GM18951 (cell line): ENCODE results near the gene SSTR1.

Experiments used
- POLR2A ChIP-seq: IDR thresholded peaks from 4 replicates; pipeline ENCODE4 v1.6.1; 2011; ENCODE audit warnings: mild to moderate bottlenecking; ENCODE audit not compliant: insufficient read length, insufficient read depth; ENCODE audit errors: extremely low read depth
- in situ Hi-C: fragments of 300-500 bp; cut with MboI; formaldehyde crosslinking; loops from one replicate; pipeline ENCODE4 v1.12.0; 2022; ENCODE audit warnings: low sequenced_read_pairs, mixed read lengths, inconsistent platforms; ENCODE audit not compliant: unreplicated experiment

Gene SSTR1

DNA sequence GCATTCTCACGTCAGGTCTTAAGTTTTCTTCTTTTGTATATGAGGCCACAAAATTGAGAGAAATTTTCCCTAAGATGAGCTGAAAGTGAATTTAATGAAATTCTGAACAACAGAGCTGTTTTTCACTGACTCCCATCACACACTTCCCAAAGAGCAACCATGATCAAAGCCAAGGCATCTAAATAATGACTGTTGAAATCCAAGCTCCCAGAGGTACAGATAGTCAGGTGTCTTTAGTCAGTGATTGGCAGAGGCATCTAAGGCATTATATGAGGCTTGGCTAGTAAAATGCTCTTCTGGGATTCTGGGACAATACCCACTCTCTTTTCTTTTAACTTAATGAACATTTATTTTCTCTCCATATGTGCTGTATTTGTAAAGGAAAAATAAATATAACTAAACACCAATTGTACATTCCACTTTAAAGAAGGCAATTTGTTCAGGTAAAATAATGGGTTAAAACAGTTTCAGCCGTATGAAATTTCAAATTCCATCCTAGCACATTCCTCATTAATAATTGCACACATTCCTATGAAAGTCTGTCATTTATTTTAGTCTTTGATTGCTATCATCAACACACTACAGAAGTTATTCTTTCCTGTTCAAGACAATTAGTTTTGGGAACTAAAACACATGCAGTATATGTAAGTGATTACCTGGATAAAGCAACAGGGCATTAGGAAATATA lies 871 bp upstream of the SSTR1 start:
- in situ Hi-C loops = no loop called here
- no peak for TF ChIP-seq POLR2A

GRCh38 chr14:38207377-38207735 lies 348 bp upstream of the SSTR1 start:
- TF ChIP-seq POLR2A = no peak
- in situ Hi-C loops = no loop called here

- no peak for TF ChIP-seq POLR2A
- in situ Hi-C loops = no loop called here
These were observed 1.2 kb downstream of the SSTR1 start for GRCh38 chr14:38208618-38209562.

GRCh38 chr14:38209572-38210557 lies 2.2 kb downstream of the SSTR1 start:
- in situ Hi-C loops = no loop called here
- no peak for TF ChIP-seq POLR2A

DNA sequence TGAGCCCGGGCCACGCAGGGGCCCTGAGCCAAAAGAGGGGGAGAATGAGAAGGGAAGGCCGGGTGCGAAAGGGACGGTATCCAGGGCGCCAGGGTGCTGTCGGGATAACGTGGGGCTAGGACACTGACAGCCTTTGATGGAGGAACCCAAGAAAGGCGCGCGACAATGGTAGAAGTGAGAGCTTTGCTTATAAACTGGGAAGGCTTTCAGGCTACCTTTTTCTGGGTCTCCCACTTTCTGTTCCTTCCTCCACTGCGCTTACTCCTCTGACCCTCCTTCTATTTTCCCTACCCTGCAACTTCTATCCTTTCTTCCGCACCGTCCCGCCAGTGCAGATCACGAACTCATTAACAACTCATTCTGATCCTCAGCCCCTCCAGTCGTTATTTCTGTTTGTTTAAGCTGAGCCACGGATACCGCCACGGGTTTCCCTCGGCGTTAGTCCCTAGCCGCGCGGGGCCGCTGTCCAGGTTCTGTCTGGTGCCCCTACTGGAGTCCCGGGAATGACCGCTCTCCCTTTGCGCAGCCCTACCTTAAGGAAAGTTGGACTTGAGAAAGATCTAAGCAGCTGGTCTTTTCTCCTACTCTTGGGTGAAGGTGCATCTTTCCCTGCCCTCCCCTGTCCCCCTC lies 3.0 kb downstream of the SSTR1 start:
- in situ Hi-C loops = no loop called here
- TF ChIP-seq POLR2A = no peak

GRCh38 chr14:38211255-38211735 lies 3.6 kb downstream of the SSTR1 start:
- TF ChIP-seq POLR2A = no peak
- in situ Hi-C loops = no loop called here

- no peak for TF ChIP-seq POLR2A
- in situ Hi-C loops = no loop called here
These were observed 4.4 kb downstream of the SSTR1 start for GRCh38 chr14:38212111-38212510.

- in situ Hi-C loops = no loop called here
These were observed 5.3 kb downstream of the SSTR1 start for GRCh38 chr14:38213001-38213400.

GRCh38 chr14:38217553-38217952 lies 9.8 kb downstream of the SSTR1 start:
- TF ChIP-seq POLR2A = no peak
- in situ Hi-C loops = no loop called here

More at GRCh38 chr14:38213001-38213400, 5.3 kb downstream of the SSTR1 start:
- TF ChIP-seq POLR2A = no peak

DNA sequence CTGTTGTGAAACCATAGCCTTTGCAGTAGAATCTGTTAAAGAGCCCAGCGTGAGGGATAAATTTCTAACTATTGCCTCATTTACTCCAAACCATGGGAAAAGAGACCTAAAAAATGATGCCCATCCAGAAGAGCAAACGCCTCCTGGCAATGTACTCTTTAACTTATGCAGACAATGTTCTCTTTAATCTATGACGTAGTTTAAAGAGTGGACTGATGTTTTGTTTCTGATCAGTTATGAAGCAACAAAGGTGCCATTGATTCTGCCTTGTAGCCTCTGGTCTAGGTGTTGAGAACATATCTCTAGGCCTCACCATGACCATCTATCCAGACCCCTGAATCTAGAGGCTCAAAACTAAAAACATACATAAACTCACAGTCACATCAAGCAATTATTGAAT lies 13.4 kb downstream of the SSTR1 start:
- TF ChIP-seq POLR2A = no peak
- in situ Hi-C loops = no loop called here

GRCh38 chr14:38224338-38224737 lies 16.6 kb downstream of the SSTR1 start:
- no peak for TF ChIP-seq POLR2A
- in situ Hi-C loops = no loop called here

- no peak for TF ChIP-seq POLR2A
- in situ Hi-C loops = no loop called here
These were observed 18.2 kb downstream of the SSTR1 start for GRCh38 chr14:38225946-38226345.
